Measurements from ENCODE around the gene APOC3. TPM values are rescaled to one million over a fixed set of nuclear protein-coding genes. Genes with fewer than 3 reads are reported as not detected.
A peak's percentile ranks its signal among the peaks of the same experiment; 100 is the strongest.

APOC3 gene
- total RNA-seq (2014; rRNA removed): not detected in 2 replicates
- not detected for Bru-seq, nascent RNA
- BruChase-seq, experiment 1, labeled RNA remaining after a 6-hour chase: not detected
- BruChase-seq, experiment 2, labeled RNA remaining after a 2-hour chase: not detected
- long read RNA-seq: 0 reads

DNA sequence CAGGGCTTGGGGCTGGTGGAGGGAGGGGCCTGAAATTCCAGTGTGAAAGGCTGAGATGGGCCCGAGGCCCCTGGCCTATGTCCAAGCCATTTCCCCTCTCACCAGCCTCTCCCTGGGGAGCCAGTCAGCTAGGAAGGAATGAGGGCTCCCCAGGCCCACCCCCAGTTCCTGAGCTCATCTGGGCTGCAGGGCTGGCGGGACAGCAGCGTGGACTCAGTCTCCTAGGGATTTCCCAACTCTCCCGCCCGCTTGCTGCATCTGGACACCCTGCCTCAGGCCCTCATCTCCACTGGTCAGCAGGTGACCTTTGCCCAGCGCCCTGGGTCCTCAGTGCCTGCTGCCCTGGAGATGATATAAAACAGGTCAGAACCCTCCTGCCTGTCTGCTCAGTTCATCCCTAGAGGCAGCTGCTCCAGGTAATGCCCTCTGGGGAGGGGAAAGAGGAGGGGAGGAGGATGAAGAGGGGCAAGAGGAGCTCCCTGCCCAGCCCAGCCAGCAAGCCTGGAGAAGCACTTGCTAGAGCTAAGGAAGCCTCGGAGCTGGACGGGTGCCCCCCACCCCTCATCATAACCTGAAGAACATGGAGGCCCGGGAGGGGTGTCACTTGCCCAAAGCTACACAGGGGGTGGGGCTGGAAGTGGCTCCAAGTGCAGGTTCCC, at the start of gene APOC3:
Gene APOC3, plus strand, starts transcription at position 383 of the 659 bp plus-strand sequence. CDS start 676 bp downstream, outside the sequence.
- no peaks in the 10 kb centered on the region for H3K79me2 ChIP-seq (ENCODE audit: low read length)
- H4K20me1 ChIP-seq (ENCODE audit: low read length): no peaks in the 10 kb centered on the region
- TF ChIP-seq EZH2phosphoT487 (IDR thresholded peaks at IDR 0.05; ENCODE audit: borderline replicate concordance, low read length): no peak
- no peak for TF ChIP-seq EZH2 (IDR thresholded peaks at IDR 0.05; ENCODE audit: low read length, unreplicated experiment)
- no peak for TF ChIP-seq CTCF (conservative IDR thresholded peaks at IDR 0.05; ENCODE audit: low read depth, low read length)
- POLR2A ChIA-PET (ENCODE audit: unreplicated experiment): no interaction called here
- H3K36me3 ChIP-seq (ENCODE audit: low read depth, low read length): no peaks in the 10 kb centered on the region
- H3K9me3 ChIP-seq (ENCODE audit: low read length): no peaks in the 10 kb centered on the region
- no peak within 1 kb of the TSS for H3K4me2 ChIP-seq (ENCODE audit: low read length)
- DNase-seq: no peak
- BruUV-seq (replicated peaks): no TSS peak
- H3K27me3 ChIP-seq (ENCODE audit: low read length): no peaks in the 10 kb centered on the region
- CTCF ChIA-PET: no interaction called here
- no peak for ATAC-seq
- H2AFZ ChIP-seq (ENCODE audit: low read length): no peak within 1 kb of the TSS
- no peak within 1 kb of the TSS for H3K4me3 ChIP-seq (ENCODE audit: low read length)
- H3K9me2 ChIP-seq (replicated peaks; ENCODE audit: low read length): no peaks in the 10 kb centered on the region
- H3K4me1 ChIP-seq (ENCODE audit: insufficient read depth, low read length): no peaks in the 10 kb centered on the region
- intact Hi-C loops (cut with micrococcal nuclease): no loop called here
- no peak within 1 kb of the TSS for H3K27ac ChIP-seq (ENCODE audit: low read length)
- H3F3A ChIP-seq (ENCODE audit: low read length, unreplicated experiment): no peaks in the 10 kb centered on the region
- H3K9ac ChIP-seq (ENCODE audit: low read length): no peak within 1 kb of the TSS

DNA sequence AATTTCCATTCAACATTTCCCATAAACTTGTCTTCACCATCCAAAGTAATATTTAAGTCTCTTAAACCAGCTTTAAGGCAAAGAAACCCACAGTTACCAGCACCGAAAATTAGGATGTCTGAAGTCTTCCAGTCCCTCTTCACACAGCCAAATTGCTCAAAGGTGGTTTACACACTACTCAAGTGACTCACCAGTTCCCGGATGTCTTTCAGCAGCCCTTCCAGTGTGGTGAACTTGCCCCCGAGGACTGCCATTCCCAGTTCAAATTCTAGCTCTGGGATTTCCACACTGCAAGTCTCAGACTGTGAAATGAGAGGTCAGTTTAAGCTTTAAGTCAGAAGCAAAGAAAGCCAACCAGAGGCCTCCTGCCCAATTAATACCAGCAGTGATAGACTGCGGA, 47.0 kb upstream of the APOC3 start:
- CTCF ChIA-PET: interaction anchor here (0.6 kb wide), 1 partner anchor 89 kb away, joined by 4 read pairs; no protein-coding TSS in a partner anchor
- TF ChIP-seq CTCF (conservative IDR thresholded peaks at IDR 0.05; ENCODE audit: low read depth, low read length) (no peak), EZH2 (IDR thresholded peaks at IDR 0.05; ENCODE audit: low read length, unreplicated experiment) (no peak), EZH2phosphoT487 (IDR thresholded peaks at IDR 0.05; ENCODE audit: borderline replicate concordance, low read length) (no peak)
- peaks cover 30% of the 10 kb centered on the region for H3K4me1 ChIP-seq (ENCODE audit: insufficient read depth, low read length)
- POLR2A ChIA-PET (ENCODE audit: unreplicated experiment): interaction anchor here (0.6 kb wide), 1 partner anchor 315 kb away, joined by 9 read pairs; the partner anchor contains the start of gene SIK3
- peak overlapping the region; percentile 11 for H3K4me2 ChIP-seq (ENCODE audit: low read length)
- H3K27me3 ChIP-seq (ENCODE audit: low read length): no peaks in the 10 kb centered on the region
- DNase-seq: peak; percentile 73
- peak; percentile 82 for ATAC-seq
- no peaks in the 10 kb centered on the region for H3K9me3 ChIP-seq (ENCODE audit: low read length)
- H3K79me2 ChIP-seq (ENCODE audit: low read length): peaks cover 31% of the 10 kb centered on the region
- intact Hi-C loops (cut with micrococcal nuclease): no loop called here
- no peaks in the 10 kb centered on the region for H3F3A ChIP-seq (ENCODE audit: low read length, unreplicated experiment)
- H3K36me3 ChIP-seq (ENCODE audit: low read depth, low read length): peaks cover 83% of the 10 kb centered on the region
- no peak overlapping the region for H3K4me3 ChIP-seq (ENCODE audit: low read length)
- no peaks in the 10 kb centered on the region for H3K9me2 ChIP-seq (replicated peaks; ENCODE audit: low read length)
- H3K27ac ChIP-seq (ENCODE audit: low read length): peak overlapping the region; percentile 41
- H4K20me1 ChIP-seq (ENCODE audit: low read length): no peaks in the 10 kb centered on the region; the same call in 1 of the 2 replicates
- no TSS peak for BruUV-seq (replicated peaks)
- H2AFZ ChIP-seq (ENCODE audit: low read length): no peak overlapping the region
- H3K9ac ChIP-seq (ENCODE audit: low read length): no peak overlapping the region

- no peak overlapping the region for H3K9ac ChIP-seq (ENCODE audit: low read length)
- ChIA-PET POLR2A (ENCODE audit: unreplicated experiment) (no interaction called here), CTCF (interaction anchor here (2.6 kb wide), 1 partner anchor 50 kb away, joined by 16 read pairs; the partner anchor contains the start of gene APOA1)
- peaks cover 50% of the 10 kb centered on the region for H3K36me3 ChIP-seq (ENCODE audit: low read depth, low read length)
- no peaks in the 10 kb centered on the region for H3K27me3 ChIP-seq (ENCODE audit: low read length)
- H3K9me2 ChIP-seq (replicated peaks; ENCODE audit: low read length): no peaks in the 10 kb centered on the region
- no peak overlapping the region for H3K27ac ChIP-seq (ENCODE audit: low read length)
- H3K4me3 ChIP-seq (ENCODE audit: low read length): peak overlapping the region; percentile 83
- ATAC-seq (no peak), DNase-seq (no peak)
- no peak overlapping the region for H2AFZ ChIP-seq (ENCODE audit: low read length)
- no peaks in the 10 kb centered on the region for H3F3A ChIP-seq (ENCODE audit: low read length, unreplicated experiment)
- H3K79me2 ChIP-seq (ENCODE audit: low read length): peaks cover 32% of the 10 kb centered on the region
- H4K20me1 ChIP-seq (ENCODE audit: low read length): no peaks in the 10 kb centered on the region; the same call in 1 of the 2 replicates
- BruUV-seq (replicated peaks): no TSS peak
- H3K4me2 ChIP-seq (ENCODE audit: low read length): peak overlapping the region; percentile 94
- TF ChIP-seq EZH2phosphoT487 (IDR thresholded peaks at IDR 0.05; ENCODE audit: borderline replicate concordance, low read length) (no peak), EZH2 (IDR thresholded peaks at IDR 0.05; ENCODE audit: low read length, unreplicated experiment) (no peak), CTCF (conservative IDR thresholded peaks at IDR 0.05; ENCODE audit: low read depth, low read length) (no peak)
- no peaks in the 10 kb centered on the region for H3K9me3 ChIP-seq (ENCODE audit: low read length)
- H3K4me1 ChIP-seq (ENCODE audit: insufficient read depth, low read length): peaks cover 36% of the 10 kb centered on the region
- intact Hi-C loops (cut with micrococcal nuclease): no loop called here
Measured at GRCh38 chr11:116786326-116786725, 43.4 kb upstream of the APOC3 start.
